Measurements from ENCODE around the gene RESP18. TPM values are rescaled to one million over a fixed set of nuclear protein-coding genes. Genes with fewer than 3 reads are reported as not detected.
A peak's percentile ranks its signal among the peaks of the same experiment; 100 is the strongest.
"Not testable (repeated sequence)": the region's sequence is repeated elsewhere in the genome, so short reads cannot be mapped to it uniquely, and the experiment has no call there.

RESP18 gene
- total RNA-seq, 1 donor from 2014 or later, result not detected

DNA sequence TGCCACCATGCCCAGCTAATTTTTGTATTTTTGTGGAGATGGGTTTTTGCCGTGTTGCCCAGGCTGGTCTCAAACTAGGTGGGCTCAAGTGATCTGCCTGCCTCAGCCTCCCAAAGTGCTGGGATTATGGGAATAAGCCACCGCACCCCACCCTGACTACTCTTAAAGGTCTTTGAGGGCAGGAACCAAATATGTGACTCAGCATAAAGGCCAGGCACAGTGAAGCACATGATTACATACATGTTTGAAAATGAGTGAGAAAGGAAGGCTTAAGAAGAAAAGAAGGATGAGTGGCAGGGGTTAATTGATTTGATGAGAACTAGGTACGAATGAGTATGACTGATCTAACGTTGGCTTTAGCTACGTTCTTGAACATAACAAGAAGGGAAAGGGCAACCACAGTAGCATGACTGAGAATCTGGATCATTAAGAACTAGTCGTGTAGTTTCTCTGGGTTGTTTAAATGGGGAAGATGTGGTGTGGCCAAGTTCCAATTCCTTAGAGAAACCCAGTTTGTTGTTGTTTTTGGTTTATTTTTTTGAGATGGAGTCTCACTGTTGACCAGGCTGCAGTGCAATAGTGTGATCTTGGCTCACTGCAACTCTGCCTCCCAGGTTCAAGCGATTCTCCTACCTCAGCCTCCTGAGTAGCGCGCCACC is 6.8 kb downstream of the RESP18 start:
- no peaks in the 10 kb centered on the region for H3K36me3 Mint-ChIP-seq
- H3K4me1 Mint-ChIP-seq, result no peaks in the 10 kb centered on the region
- H3K4me3 Mint-ChIP-seq, result no peak overlapping the region
- TF ChIP-seq, protein P1, sequence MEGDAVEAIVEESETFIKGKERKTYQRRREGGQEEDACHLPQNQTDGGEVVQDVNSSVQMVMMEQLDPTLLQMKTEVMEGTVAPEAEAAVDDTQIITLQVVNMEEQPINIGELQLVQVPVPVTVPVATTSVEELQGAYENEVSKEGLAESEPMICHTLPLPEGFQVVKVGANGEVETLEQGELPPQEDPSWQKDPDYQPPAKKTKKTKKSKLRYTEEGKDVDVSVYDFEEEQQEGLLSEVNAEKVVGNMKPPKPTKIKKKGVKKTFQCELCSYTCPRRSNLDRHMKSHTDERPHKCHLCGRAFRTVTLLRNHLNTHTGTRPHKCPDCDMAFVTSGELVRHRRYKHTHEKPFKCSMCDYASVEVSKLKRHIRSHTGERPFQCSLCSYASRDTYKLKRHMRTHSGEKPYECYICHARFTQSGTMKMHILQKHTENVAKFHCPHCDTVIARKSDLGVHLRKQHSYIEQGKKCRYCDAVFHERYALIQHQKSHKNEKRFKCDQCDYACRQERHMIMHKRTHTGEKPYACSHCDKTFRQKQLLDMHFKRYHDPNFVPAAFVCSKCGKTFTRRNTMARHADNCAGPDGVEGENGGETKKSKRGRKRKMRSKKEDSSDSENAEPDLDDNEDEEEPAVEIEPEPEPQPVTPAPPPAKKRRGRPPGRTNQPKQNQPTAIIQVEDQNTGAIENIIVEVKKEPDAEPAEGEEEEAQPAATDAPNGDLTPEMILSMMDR (IDR thresholded peaks at IDR 0.05; ENCODE audit: unreplicated experiment), result no peak
- H3K27me3 Mint-ChIP-seq (ENCODE audit: low read depth), result peaks cover 95% of the 10 kb centered on the region
- H3K9me3 Mint-ChIP-seq, result no peaks in the 10 kb centered on the region
- no peak for DNase-seq (ENCODE audit: low spot score in 2 of 2, unreplicated experiment in 2 of 2)
- no peak overlapping the region for H3K27ac Mint-ChIP-seq

DNA sequence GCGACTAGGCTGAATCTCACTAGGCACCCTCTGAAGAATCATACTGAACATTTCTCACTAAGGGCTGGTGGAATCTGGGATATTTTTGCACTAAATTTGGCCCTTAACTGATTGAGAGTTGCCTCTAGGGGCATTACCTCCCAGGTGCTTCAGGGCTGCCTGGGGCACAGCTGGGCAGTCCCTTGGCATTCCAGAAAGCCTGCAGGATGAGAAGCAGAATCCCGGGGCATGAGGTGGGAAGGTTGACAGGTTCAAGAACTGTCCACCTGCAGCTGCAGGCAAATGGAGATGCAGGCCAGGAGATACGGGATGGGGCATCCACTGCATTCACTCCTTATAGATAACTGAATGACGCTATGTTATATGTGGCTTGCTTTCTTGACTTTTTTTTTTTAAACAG is 7.4 kb downstream of the RESP18 start:
- H3K4me3 Mint-ChIP-seq, result no peak overlapping the region
- H3K9me3 Mint-ChIP-seq, result no peaks in the 10 kb centered on the region
- no peaks in the 10 kb centered on the region for H3K36me3 Mint-ChIP-seq
- DNase-seq (ENCODE audit: low spot score in 2 of 2, unreplicated experiment in 2 of 2), result no peak
- TF ChIP-seq, protein P1 (IDR thresholded peaks at IDR 0.05; ENCODE audit: unreplicated experiment), result no peak
- peaks cover 89% of the 10 kb centered on the region for H3K27me3 Mint-ChIP-seq (ENCODE audit: low read depth)
- H3K4me1 Mint-ChIP-seq, result no peaks in the 10 kb centered on the region
- H3K27ac Mint-ChIP-seq, result no peak overlapping the region

DNA sequence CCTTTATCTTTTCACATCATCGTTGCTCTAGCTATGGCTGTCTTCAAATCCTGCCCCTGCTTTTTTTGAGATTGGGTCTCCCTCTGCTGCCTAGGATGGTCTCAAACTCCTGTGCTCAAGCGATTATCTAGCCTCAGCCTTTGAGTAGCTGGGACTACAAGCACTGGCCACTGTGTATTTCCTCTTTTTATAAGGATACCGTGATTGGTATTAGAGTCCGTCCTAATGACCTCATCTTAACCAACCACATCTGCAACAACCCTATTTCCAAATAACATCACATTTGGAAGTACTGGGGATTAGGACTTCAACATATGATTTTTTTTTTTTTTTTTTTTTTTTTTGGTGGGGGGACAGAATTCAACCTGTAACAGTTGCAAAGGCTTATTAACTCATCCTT is 9.1 kb downstream of the RESP18 start:
- DNase-seq (ENCODE audit: low spot score in 2 of 2, unreplicated experiment in 2 of 2), result no peak
- Mint-ChIP-seq H3K4me1 (no peaks in the 10 kb centered on the region), H3K27me3 (ENCODE audit: low read depth) (peaks cover 76% of the 10 kb centered on the region), H3K27ac (no peak overlapping the region), H3K36me3 (no peaks in the 10 kb centered on the region), H3K9me3 (no peaks in the 10 kb centered on the region), H3K4me3 (no peak overlapping the region)
- TF ChIP-seq, protein P1 (IDR thresholded peaks at IDR 0.05; ENCODE audit: unreplicated experiment), result no peak

DNA sequence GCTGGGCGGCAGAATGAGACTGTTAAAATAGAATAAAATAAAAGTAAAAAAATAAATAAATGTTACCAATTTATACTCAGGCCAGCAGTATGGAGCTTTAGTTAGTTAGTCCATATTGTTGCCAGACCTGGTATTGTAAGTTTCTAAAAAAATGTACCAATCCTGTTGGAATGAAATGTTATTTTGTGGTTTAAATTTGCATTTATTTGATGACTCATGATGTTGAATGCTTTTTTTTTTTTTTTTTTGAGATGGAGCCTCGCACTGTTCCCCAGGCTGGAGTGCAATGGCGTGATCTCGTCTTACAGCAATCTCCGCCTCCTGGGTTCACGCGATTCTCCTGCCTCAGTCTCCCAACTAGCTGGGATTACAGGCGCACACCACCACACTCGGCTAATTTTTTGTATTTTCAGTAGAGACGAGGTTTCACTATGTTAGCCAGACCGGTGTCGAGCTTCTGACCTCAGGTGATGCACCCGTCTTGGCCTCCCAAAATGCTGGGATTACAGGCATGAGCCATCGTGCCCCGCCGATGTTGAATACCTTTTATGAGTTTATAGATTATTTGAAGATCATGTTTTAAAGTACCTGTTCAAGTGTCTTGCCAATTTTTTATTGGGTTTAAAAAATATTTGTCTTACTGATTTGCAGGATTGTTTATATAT is 17.6 kb downstream of the RESP18 start:
- H3K4me3 Mint-ChIP-seq, result no peak overlapping the region
- H3K4me1 Mint-ChIP-seq, result no peaks in the 10 kb centered on the region
- no peaks in the 10 kb centered on the region for H3K36me3 Mint-ChIP-seq
- no peak for DNase-seq (ENCODE audit: low spot score in 2 of 2, unreplicated experiment in 2 of 2)
- H3K27me3 Mint-ChIP-seq (ENCODE audit: low read depth), result peaks cover 40% of the 10 kb centered on the region
- H3K27ac Mint-ChIP-seq, result no peak overlapping the region
- TF ChIP-seq, protein P1 (IDR thresholded peaks at IDR 0.05; ENCODE audit: unreplicated experiment), result no peak
- H3K9me3 Mint-ChIP-seq, result no peaks in the 10 kb centered on the region

DNA sequence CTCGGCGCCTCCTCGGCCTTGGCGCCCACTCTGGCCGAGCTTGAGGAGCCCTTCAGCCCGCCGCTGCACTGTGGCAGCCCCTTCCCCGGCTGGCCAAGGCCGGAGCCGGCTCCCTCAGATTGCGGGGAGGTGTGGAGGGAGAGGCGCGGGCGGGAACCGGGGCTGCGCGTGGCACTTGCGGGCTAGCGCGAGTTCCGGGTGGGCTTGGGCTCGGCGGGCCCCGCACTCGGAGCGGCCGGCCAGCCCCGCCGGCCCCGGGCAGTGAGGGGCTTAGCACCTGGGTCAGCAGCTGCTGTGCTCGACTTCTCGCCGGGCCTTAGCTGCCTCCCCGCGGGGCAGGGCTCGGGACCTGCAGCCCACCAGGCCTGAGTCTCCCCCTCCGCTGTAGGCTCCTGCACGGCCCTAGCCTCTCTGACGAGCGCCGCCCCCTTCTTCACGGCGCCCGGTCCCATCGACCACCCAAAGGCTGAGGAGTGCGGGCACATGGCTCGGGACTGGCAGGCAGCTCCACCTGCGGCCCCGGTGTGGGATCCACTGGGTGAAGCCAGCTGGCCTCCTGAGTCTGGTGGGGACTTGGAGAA is 19.8 kb downstream of the RESP18 start:
- H3K4me3 Mint-ChIP-seq; H3K9me3 Mint-ChIP-seq; H3K27ac Mint-ChIP-seq; H3K36me3 Mint-ChIP-seq; DNase-seq (ENCODE audit: low spot score in 2 of 2, unreplicated experiment in 2 of 2); H3K4me1 Mint-ChIP-seq: not testable (repeated sequence)
- H3K27me3 Mint-ChIP-seq (ENCODE audit: low read depth), result peaks cover 56% of the 10 kb centered on the region

DNA sequence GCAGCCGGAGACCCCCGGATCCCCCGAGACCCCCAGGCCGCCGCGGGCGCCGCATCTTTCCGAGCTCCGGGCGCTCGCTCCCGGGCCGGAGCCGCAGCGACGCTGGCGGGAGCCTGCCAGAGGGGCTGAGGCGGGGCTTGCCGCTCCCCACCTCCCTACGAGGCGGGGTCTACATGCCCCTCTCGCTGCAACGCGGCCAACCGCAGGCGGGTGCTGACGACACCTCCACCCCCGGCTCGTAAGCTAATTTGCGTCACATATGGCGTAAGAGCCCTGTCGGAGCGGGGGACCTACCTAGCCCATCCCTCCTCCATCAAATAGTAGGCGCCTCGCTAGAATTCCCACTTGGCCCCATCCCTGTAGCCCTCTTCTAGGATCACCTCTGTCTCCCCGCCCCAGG is 23.3 kb downstream of the RESP18 start, which contains the start of gene PTPRN:
TSS of gene PTPRN (minus strand) at position 124 of the 400 bp plus-strand sequence. CDS start at position 55, 69 bp downstream.
- Mint-ChIP-seq H3K9me3 (no peaks in the 10 kb centered on the region), H3K27ac (no peak within 1 kb of the TSS), H3K36me3 (no peaks in the 10 kb centered on the region), H3K4me3 (peak within 1 kb of the TSS; percentile 13), H3K4me1 (peaks cover 1% of the 10 kb centered on the region), H3K27me3 (ENCODE audit: low read depth) (peaks cover 80% of the 10 kb centered on the region)
- TF ChIP-seq, protein P1 (IDR thresholded peaks at IDR 0.05; ENCODE audit: unreplicated experiment), result no peak
- DNase-seq (ENCODE audit: low spot score in 2 of 2, unreplicated experiment in 2 of 2), result no peak
